HG03103 (cell line): ENCODE measurements around the gene KIF19.

ENCODE experiments used
- ATAC-seq: cut with Tn5 transposase; IDR thresholded peaks from one replicate; pipeline ENCODE4 v1.9.1; 2021; ENCODE audit warnings: low read depth; ENCODE audit not compliant: unreplicated experiment

The KIF19 gene

DNA sequence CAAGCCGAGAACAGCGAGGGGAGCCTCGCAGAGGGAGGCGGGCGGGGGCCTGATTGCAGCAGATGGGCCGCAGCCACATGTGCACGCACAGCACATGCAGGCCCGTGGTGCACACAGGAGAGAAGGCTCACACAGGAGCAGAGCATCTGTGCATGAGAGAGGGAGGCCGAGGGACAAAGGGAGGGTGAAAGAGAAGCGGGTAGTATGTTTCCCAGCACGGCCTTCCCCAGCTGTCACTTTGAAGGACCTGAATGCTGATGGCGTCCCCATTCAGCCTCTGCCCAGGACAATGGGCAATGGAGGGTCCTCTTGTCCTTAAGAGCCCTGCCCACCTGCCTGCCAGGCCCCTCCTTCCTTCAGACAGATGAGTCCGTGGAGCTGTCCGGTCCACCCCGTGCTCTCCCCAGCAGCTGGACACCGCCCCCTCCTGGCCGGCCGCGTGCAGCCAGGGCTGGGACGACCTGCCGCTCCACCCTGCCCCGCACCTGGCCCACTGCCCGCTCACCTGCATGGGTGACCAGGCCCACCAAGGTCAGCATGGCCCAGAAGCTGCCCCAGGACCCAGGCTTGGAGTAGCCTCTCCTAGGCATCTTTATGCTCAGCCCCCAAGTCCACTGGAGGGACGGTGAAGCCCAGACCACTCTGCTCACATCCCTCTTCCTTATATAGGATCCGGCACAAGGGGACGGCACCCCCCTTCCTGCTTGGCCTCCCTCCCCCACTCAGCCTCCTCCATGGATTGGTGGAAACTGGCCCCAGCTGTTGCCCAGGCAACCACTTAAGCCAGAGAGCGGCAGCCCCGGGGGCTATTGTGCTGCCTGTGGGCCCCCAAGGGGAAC lies 35.4 kb downstream of the KIF19 start, which contains the start of gene BTBD17:
Gene BTBD17, minus strand, starts transcription at position 639 of the 839 bp plus-strand sequence. Its CDS starts 49 bp downstream, at position 590.
- ATAC-seq: no peak

GRCh38 chr17:74362069-74362405 lies 36.0 kb downstream of the KIF19 start:
- ATAC-seq: no peak

GRCh38 chr17:74362810-74363498 lies 36.9 kb downstream of the KIF19 start:
- ATAC-seq: no peak

GRCh38 chr17:74367206-74367605 lies 41.2 kb downstream of the KIF19 start, which contains the start of gene GPR142:
Gene GPR142, plus strand, starts transcription at chr17:74367506. Its CDS starts 2,035 bp downstream, at chr17:74369541.
- ATAC-seq: no peak

GRCh38 chr17:74368341-74369081 lies 42.5 kb downstream of the KIF19 start:
- ATAC-seq: no peak

DNA sequence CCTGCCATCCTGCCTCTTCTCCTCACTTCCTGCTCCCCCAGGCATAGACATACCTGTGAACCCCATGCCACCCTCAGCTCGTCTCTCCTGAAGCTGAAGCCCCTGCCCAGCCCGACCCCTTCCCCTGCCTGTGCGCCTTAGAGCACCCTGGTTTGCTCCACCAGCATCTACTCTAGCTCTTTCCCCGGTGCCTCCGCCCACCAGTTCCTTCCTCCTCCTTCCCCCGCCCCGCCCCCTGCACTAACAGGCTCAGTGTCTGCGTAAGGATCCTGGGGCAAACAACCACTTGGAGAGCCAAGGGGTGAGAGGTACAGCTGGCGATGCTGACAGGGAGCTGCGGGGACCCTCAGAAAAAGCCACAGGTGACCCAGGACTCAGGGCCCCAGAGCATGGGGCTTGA lies 43.2 kb downstream of the KIF19 start:
- no peak for ATAC-seq

GRCh38 chr17:74369665-74370490 lies 43.9 kb downstream of the KIF19 start:
- no peak for ATAC-seq

GRCh38 chr17:74371653-74372147 lies 45.7 kb downstream of the KIF19 start:
- no peak for ATAC-seq

GRCh38 chr17:74372426-74372825 lies 46.4 kb downstream of the KIF19 start:
- no peak for ATAC-seq

DNA sequence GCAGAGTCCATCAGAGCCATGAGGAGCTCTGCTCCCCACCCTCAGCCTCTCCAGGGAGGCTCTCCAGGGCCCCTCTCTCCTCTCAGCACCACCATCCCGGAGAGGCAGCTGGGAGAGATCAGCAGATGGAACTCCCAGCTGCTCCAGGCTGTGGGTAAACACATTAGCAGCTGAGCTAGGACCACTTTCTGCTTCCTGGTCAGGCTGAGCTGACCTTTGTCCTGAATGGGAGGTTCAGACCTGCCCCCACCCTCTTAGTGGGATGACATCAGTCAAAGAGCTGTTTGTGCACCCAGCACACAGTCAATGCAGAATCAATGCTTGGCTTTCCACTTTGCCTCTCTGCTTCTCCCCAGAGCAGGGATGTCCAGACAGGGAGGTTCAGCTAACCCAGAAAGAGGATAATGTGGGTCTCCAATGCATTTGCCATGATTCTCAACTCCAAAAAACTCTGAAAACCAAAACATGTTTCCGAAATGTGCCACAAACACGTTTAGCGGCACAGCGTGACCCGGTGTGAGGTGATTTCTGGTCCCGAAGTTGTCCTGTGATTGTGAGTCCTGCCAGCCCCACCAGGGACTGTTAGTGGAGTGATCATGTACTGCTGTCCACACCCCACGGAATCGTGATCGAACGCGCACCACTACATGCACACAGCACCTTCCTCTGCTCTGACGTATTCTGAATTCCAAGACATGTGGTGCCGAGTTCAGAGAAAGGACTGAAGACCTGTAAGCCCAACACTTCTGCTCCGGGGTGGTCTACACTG lies 48.0 kb downstream of the KIF19 start:
- no peak for ATAC-seq

- no peak for ATAC-seq
These were observed 48.8 kb downstream of the KIF19 start for GRCh38 chr17:74374858-74375257.

DNA sequence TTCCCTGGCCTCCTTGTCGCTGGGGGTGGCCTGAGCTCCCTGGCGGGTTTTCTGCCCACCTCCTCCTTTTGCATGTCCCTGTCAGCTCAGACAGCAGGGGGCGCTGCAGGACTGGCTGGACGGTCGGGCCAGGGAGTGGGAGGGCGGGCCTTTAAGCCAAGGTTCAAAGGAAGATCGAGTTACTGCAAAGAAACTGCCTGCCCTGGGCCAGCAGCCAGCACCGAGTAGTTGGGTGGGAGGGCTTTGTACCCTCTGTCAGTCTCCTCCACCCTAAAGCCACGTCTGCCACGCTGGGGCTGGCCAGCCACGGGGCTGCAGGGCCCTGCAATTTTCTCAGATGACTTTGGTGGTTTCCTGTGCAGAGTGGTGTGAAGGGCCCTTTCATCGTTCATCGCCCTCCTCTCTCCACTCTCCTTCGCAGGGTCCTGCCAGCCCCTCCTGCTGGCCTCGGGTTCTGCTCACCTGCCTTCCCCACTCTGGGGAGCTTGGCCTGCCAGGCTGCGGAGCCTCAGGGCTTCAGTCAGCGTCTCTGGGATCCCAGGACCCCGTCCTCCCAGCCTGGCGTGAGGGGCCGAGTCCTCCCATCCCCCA lies 53.6 kb downstream of the KIF19 start:
- no peak for ATAC-seq

GRCh38 chr17:74380086-74380958 lies 54.3 kb downstream of the KIF19 start:
- no peak for ATAC-seq

- ATAC-seq: no peak
These were observed 55.2 kb downstream of the KIF19 start for GRCh38 chr17:74380959-74381808.

GRCh38 chr17:74383141-74383540 lies 57.1 kb downstream of the KIF19 start:
- no peak for ATAC-seq

DNA sequence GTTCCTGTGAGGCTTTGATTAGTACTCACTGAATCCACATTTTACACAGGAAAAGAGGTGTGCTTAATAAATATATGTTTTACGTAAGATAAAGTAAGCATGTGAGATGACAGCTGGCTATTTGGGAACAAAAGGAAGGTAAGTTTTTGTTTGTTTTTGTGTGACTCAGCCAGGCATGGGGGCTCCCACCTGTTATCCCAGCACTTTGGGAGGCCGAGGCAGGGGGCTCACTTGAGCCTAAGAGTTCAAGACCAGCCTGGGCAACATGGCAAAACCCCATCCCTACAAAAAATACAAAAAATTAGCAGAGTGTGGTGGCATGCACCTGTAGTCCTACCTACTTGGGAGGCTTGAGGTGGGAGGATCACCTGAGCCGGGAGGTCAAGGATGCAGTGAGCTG lies 59.2 kb downstream of the KIF19 start:
- ATAC-seq: no peak

- no peak for ATAC-seq
These were observed 60.4 kb downstream of the KIF19 start for GRCh38 chr17:74386386-74386785.
